GM12878 (cell line): ENCODE data around the gene DTD1. TPM values are rescaled to one million over a fixed set of nuclear protein-coding genes. Genes with fewer than 3 reads are reported as not detected.

Experiments used
- ATAC-seq: fragments of 200-7000 bp; cut with Tn5 transposase; 3 replicates; pipeline ENCODE4 v1.9.1; 2020; ENCODE audit warnings: mild to moderate bottlenecking, moderate library complexity
- BruUV-seq: library from RNA; stranded (reverse); fragments of 400-500 nt; replicated peaks from 2 replicates; lab custom pipeline; 2021; lab: Mats Ljungman, UMichigan
- CTCF ChIA-PET: fragments of 300-600 bp; sonication (Branson Sonifier 250); formaldehyde crosslinking; extraction: SDS; loops from one replicate; lab custom pipeline; 2021; ENCODE audit warnings: inconsistent platforms; lab: Yijun Ruan, JAX
- POLR2A ChIA-PET: fragments of 350-600 bp; formaldehyde crosslinking; extraction: SDS; loops from one replicate; lab custom pipeline; 2021; ENCODE audit warnings: inconsistent platforms; lab: Charles Lee
- RAD21 ChIA-PET: fragments of 300-600 bp; sonication (Branson Sonifier 250); formaldehyde crosslinking; loops from one replicate; lab custom pipeline; 2023; ENCODE audit warnings: antibody characterized with exemption; ENCODE audit not compliant: unreplicated experiment; lab: Charles Lee
- SMC1A ChIA-PET: fragments of 300-600 bp; sonication (Branson Sonifier 250); formaldehyde crosslinking; loops from one replicate; lab custom pipeline; 2023; ENCODE audit not compliant: unreplicated experiment, uncharacterized antibody; lab: Charles Lee
- DNase-seq: peaks from one replicate; pipeline ENCODE4 v3.0.0-alpha.2; 2011; ENCODE audit warnings: low read depth, low spot score
- FAIRE-seq: peaks from 3 replicates; lab custom pipeline; 2011; peaks lifted over from hg19 to GRCh38; lab: Jason Lieb, UNC
- H2AFZ ChIP-seq: 2 replicates; pipeline ENCODE4 v1.6.0; 2011; ENCODE audit warnings: low read depth, low read length, control low read depth; ENCODE audit not compliant: control insufficient read depth
- H3K27ac ChIP-seq: 2 replicates; pipeline ENCODE4 v1.5.1; 2011; ENCODE audit warnings: control low read depth; ENCODE audit not compliant: control insufficient read depth, insufficient read depth
- H3K27me3 ChIP-seq, 2 experiments: replicated peaks in 1 of 2; 2 replicates each; pipeline versions ENCODE4 v1.6.0 to v1.6.1; 2011; ENCODE audit warnings: low read length in 1 of 2; ENCODE audit not compliant: control insufficient read depth in 2 of 2, insufficient read depth in 2 of 2
- H3K36me3 ChIP-seq, 2 experiments: 2 replicates each; pipeline ENCODE4 v1.5.1; 2011; ENCODE audit warnings: low read length in 1 of 2; ENCODE audit not compliant: control insufficient read depth in 2 of 2, insufficient read depth in 2 of 2
- H3K4me1 ChIP-seq: 2 replicates; pipeline ENCODE4 v1.6.1; 2011; ENCODE audit warnings: mild to moderate bottlenecking, low read length, moderate library complexity, mixed read lengths; ENCODE audit not compliant: control insufficient read depth, insufficient read depth
- H3K4me2 ChIP-seq: 2 replicates; pipeline ENCODE4 v1.6.0; 2011; ENCODE audit warnings: control low read depth; ENCODE audit not compliant: control insufficient read depth, insufficient read depth
- H3K4me3 ChIP-seq: fragments of 200-600 bp; sonication (generic); 2 replicates; pipeline ENCODE4 v1.5.1; 2016
- H3K79me2 ChIP-seq: 2 replicates; pipeline ENCODE4 v1.6.0; 2011; ENCODE audit warnings: low read length; ENCODE audit not compliant: control insufficient read depth, insufficient read depth
- H3K9ac ChIP-seq: 2 replicates; pipeline ENCODE4 v1.8.0; 2011; ENCODE audit warnings: low read length, control low read depth, mixed read lengths; ENCODE audit not compliant: control insufficient read depth, insufficient read depth
- H3K9me3 ChIP-seq: replicated peaks from 3 replicates; pipeline ENCODE4 v1.5.1; 2011; ENCODE audit warnings: mild to moderate bottlenecking, low read length; ENCODE audit not compliant: control insufficient read depth, insufficient read depth
- H4K20me1 ChIP-seq: 2 replicates; pipeline ENCODE4 v1.6.0; 2011; ENCODE audit not compliant: control insufficient read depth, insufficient read depth
- BACH1 ChIP-seq: fragments of 450-650 bp; IDR thresholded peaks from 2 replicates; pipeline ENCODE4 v1.6.1; 2017; ENCODE audit warnings: mild to moderate bottlenecking, borderline replicate concordance
- CHD1 ChIP-seq: IDR thresholded peaks from 2 replicates; pipeline ENCODE4 v1.6.1; 2012; ENCODE audit warnings: low read depth, low read length, improper control_type of control experiment
- CREB1 ChIP-seq: IDR thresholded peaks from 2 replicates; pipeline ENCODE4 v1.6.1; 2012; ENCODE audit warnings: low read depth, mild to moderate bottlenecking, inconsistent platforms
- CREM ChIP-seq: IDR thresholded peaks from 2 replicates; pipeline ENCODE4 v1.6.1; 2014; ENCODE audit warnings: antibody characterized with exemption, low read depth
- HDGF ChIP-seq: fragments of 450-650 bp; IDR thresholded peaks from 2 replicates; pipeline ENCODE4 v1.6.1; 2016; ENCODE audit warnings: antibody characterized with exemption
- JUND ChIP-seq: IDR thresholded peaks from 2 replicates; pipeline ENCODE4 v1.6.1; 2012; ENCODE audit warnings: low read depth, mild to moderate bottlenecking, low read length, improper control_type of control experiment, moderate library complexity
- MAX ChIP-seq: IDR thresholded peaks from 2 replicates; pipeline ENCODE4 v1.6.1; 2012; ENCODE audit warnings: low read depth, low read length, improper control_type of control experiment
- MXI1 ChIP-seq: fragments of 150-350 bp; IDR thresholded peaks from 2 replicates; pipeline ENCODE4 v1.6.1; 2011; ENCODE audit warnings: low read depth, mild to moderate bottlenecking, inconsistent platforms, low read length, improper control_type of control experiment
- MYC ChIP-seq: IDR thresholded peaks from 2 replicates; pipeline ENCODE4 v1.6.1; 2011; ENCODE audit warnings: mild to moderate bottlenecking, low read length, moderate library complexity, inconsistent platforms; ENCODE audit not compliant: insufficient read depth, insufficient replicate concordance, insufficient read length, severe bottlenecking
- NBN ChIP-seq: fragments of 450-650 bp; IDR thresholded peaks from 2 replicates; pipeline ENCODE4 v1.6.1; 2016
- PAX8 ChIP-seq: fragments of 450-650 bp; IDR thresholded peaks from 2 replicates; pipeline ENCODE4 v1.6.1; 2017; ENCODE audit warnings: mild to moderate bottlenecking, moderate library complexity
- POLR2AphosphoS2 ChIP-seq: IDR thresholded peaks from 2 replicates; pipeline ENCODE4 v1.6.1; 2011; ENCODE audit warnings: low read depth, mild to moderate bottlenecking, low read length, improper control_type of control experiment, moderate library complexity
- RAD21 ChIP-seq: IDR thresholded peaks from 2 replicates; pipeline ENCODE4 v1.6.1; 2011; ENCODE audit warnings: mild to moderate bottlenecking, low read depth, low read length, moderate library complexity; ENCODE audit not compliant: insufficient read depth
- RAD51 ChIP-seq: fragments of 450-650 bp; IDR thresholded peaks from 2 replicates; pipeline ENCODE4 v1.6.1; 2016; ENCODE audit warnings: moderate library complexity, mild to moderate bottlenecking, inconsistent platforms
- YBX1 ChIP-seq: fragments of 450-650 bp; IDR thresholded peaks from 2 replicates; pipeline ENCODE4 v1.6.1; 2016; ENCODE audit warnings: antibody characterized with exemption
- ZBTB4 ChIP-seq: fragments of 450-650 bp; formaldehyde crosslinking; IDR thresholded peaks from 2 replicates; pipeline ENCODE4 v1.4.0; 2022; ENCODE audit warnings: mild to moderate bottlenecking, moderate library complexity
- ZBTB40 ChIP-seq: fragments of 450-650 bp; IDR thresholded peaks from 2 replicates; pipeline ENCODE4 v1.6.1; 2016; ENCODE audit warnings: mild to moderate bottlenecking, moderate library complexity, borderline replicate concordance
- WGBS: methylation state at CpG from one replicate; pipeline ENCODE4 v1.1.6; 2016; ENCODE audit warnings: low lambda C conversion rate; ENCODE audit not compliant: insufficient replicate concordance, insufficient coverage; ENCODE audit errors: missing lambda C conversion rate; 5-methylcytosine and 5-hydroxymethylcytosine counted together
- in situ Hi-C: fragments of 300-500 bp; cut with MboI; formaldehyde crosslinking; loops from 9 replicates; pipeline ENCODE4 v1.14.3; 2018; ENCODE audit warnings: mixed read lengths
- intact Hi-C: fragments of 100-400 bp; cut with micrococcal nuclease; formaldehyde crosslinking; loops from one replicate; pipeline ENCODE4 v1.14.2; 2022; ENCODE audit not compliant: unreplicated experiment
- polyA plus RNA-seq, 11 experiments: library from polyadenylated mRNA; depleted of rRNA in 4 of 11; unstranded in 6 of 11; stranded (reverse) in 5 of 11; fragments of >200 nt; fragmentation: Nextera tagmentation in 4 of 11; fragmentation: Illumina TruSeq in 1 of 11; extraction: Ambion mirVana in 4 of 11; extraction: Trizol in 1 of 11; gene quantifications; 1 replicate in 1 of 11; 2 replicates in 10 of 11; pipeline versions ENCODE4 v1.2.1 to v1.2.3, GENCODE V29; 2011 to 2016; ENCODE audit warnings: inconsistent platforms in 2 of 11, missing spikeins in 2 of 11, low read depth in 1 of 11
- total RNA-seq, 4 experiments: library from RNA; depleted of rRNA in 3 of 4; stranded (reverse); fragments of >200 nt in 3 of 4; fragmentation: Illumina TruSeq in 1 of 4; extraction: Trizol in 1 of 4; gene quantifications; 2 replicates each; pipeline versions ENCODE4 v1.2.1 to v1.2.3, GENCODE V29; 2013 to 2021

Gene DTD1
- total and polyA plus RNA-seq, 10 of the 15 experiments (the other 5 are each of a cell fraction or from before 2014, with no cell fraction given), result 24.3 to 99.8 (median 63.3) TPM

GRCh38 chr20:18773566-18773965 lies 185.7 kb downstream of the DTD1 start:
- no peaks in the 10 kb centered on the region for H3K27me3 ChIP-seq
- no peak overlapping the region for H3K27ac ChIP-seq
- intact Hi-C loops, result no loop called here
- no peak overlapping the region for H2AFZ ChIP-seq
- ATAC-seq, result no peak
- POLR2A ChIA-PET, result interaction anchor here (0.7 kb wide), 1 partner anchor 8 kb away, joined by 3 read pairs; no protein-coding TSS in a partner anchor
- no peaks in the 10 kb centered on the region for H3K9me3 ChIP-seq
- H3K36me3 ChIP-seq, result no peaks in the 10 kb centered on the region
- H3K4me2 ChIP-seq, result no peak overlapping the region
- H3K4me1 ChIP-seq, result no peaks in the 10 kb centered on the region
- H4K20me1 ChIP-seq, result no peaks in the 10 kb centered on the region
- no TSS peak for BruUV-seq
- FAIRE-seq, result no peak
- no peaks in the 10 kb centered on the region for H3K79me2 ChIP-seq
- H3K9ac ChIP-seq, result no peak overlapping the region
- no peak overlapping the region for H3K4me3 ChIP-seq
- no peak for DNase-seq
- TF ChIP-seq CREM, result no peak
- no peak for TF ChIP-seq RAD21
- TF ChIP-seq MXI1, result no peak
- TF ChIP-seq NBN, result no peak
- TF ChIP-seq JUND, result no peak
- TF ChIP-seq CHD1, result no peak
- no peak for TF ChIP-seq RAD51
- no peak for TF ChIP-seq POLR2AphosphoS2
- no peak for TF ChIP-seq ZBTB4 (CRISPR knock-in tag)
- TF ChIP-seq ZBTB40, result no peak
- no peak for TF ChIP-seq YBX1
- no peak for TF ChIP-seq BACH1
- TF ChIP-seq HDGF, result no peak
- TF ChIP-seq PAX8, result no peak
- no peak for TF ChIP-seq CREB1
- TF ChIP-seq MYC, result no peak
- no peak for TF ChIP-seq MAX
- in situ Hi-C loops, result no loop called here
- SMC1A ChIA-PET, result interaction anchor here (1.0 kb wide), 1 partner anchor 9 kb away, joined by 3 read pairs; no protein-coding TSS in a partner anchor
- RAD21 ChIA-PET, result no interaction called here
- WGBS, result 100% methylated on average over 1 of the region's 1 CpG
- CTCF ChIA-PET, result no interaction called here
